Measurements from ENCODE around the gene GLB1L2. TPM values are rescaled to one million over a fixed set of nuclear protein-coding genes. Genes with fewer than 3 reads are reported as not detected.

The GLB1L2 gene
- total RNA-seq, 1 donor from 2014 or later, result 0.39 TPM

Other genes with a start within 250 kb of the GLB1L2 start
- 17.8 and 19.0 TPM in 2 replicates for gene NCAPD3, start 108.0 kb upstream of the GLB1L2 start, total RNA-seq
- 20.4 and 28.1 TPM in 2 replicates for gene VPS26B, start 107.3 kb upstream of the GLB1L2 start, total RNA-seq
- 43.5 and 52.0 TPM in 2 replicates for gene THYN1, start 78.6 kb upstream of the GLB1L2 start, total RNA-seq
- gene ACAD8, start 78.4 kb upstream of the GLB1L2 start, total RNA-seq, result 18.4 and 19.8 TPM in 2 replicates
- gene GLB1L3, start 55.6 kb upstream of the GLB1L2 start, total RNA-seq, result not detected in 2 replicates
- not detected in 2 replicates for gene B3GAT1, start 80.3 kb downstream of the GLB1L2 start, total RNA-seq